Kidney (tissue), 14 donors: Measurements from ENCODE around the gene TBX10. TPM values are rescaled to one million over a fixed set of nuclear protein-coding genes. Genes with fewer than 3 reads are reported as not detected.
"Not testable (repeated sequence)": the region's sequence is repeated elsewhere in the genome, so short reads cannot be mapped to it uniquely, and the experiment has no call there.

ENCODE experiments used
- DNase-seq, 5 donors: peaks; one replicate each; pipeline ENCODE4 v3.0.0-alpha.2; 2013 to 2020
- FAIRE-seq: peaks from 2 replicates; lab custom pipeline; 2012; peaks lifted over from hg19 to GRCh38; lab: Jason Lieb, UNC
- H3K27ac ChIP-seq, 2 donors: one replicate each; pipeline ENCODE4 v1.7.0; 2013; ENCODE audit warnings: low read depth in 2 of 2, low read length in 2 of 2, inconsistent platforms in 1 of 2
- H3K27me3 ChIP-seq: one replicate; pipeline ENCODE4 v1.7.1; 2013; ENCODE audit warnings: low read length, inconsistent platforms; ENCODE audit not compliant: control insufficient read depth, insufficient read depth
- H3K36me3 ChIP-seq, 3 donors: one replicate each; pipeline versions ENCODE4 v1.7.0 to v1.7.1; 2013; ENCODE audit warnings: low read length in 3 of 3, control low read depth in 1 of 3, inconsistent platforms in 1 of 3; ENCODE audit not compliant: insufficient read depth in 3 of 3, control insufficient read depth in 2 of 3
- H3K4me1 ChIP-seq, 3 donors: one replicate each; pipeline versions ENCODE4 v1.7.0 to v1.7.1; 2013; ENCODE audit warnings: low read length in 3 of 3, inconsistent platforms in 1 of 3, low read depth in 1 of 3; ENCODE audit not compliant: control insufficient read depth in 2 of 3, insufficient read depth in 2 of 3
- H3K4me3 ChIP-seq, 3 donors: one replicate each; pipeline versions ENCODE4 v1.7.0 to v1.8.1; 2013; ENCODE audit warnings: low read length in 3 of 3, control low read depth in 1 of 3, inconsistent platforms in 1 of 3
- H3K9ac ChIP-seq, 3 donors: one replicate each; pipeline versions ENCODE4 v1.7.0 to v1.7.1; 2013; ENCODE audit warnings: low read length in 3 of 3, control low read depth in 1 of 3, inconsistent platforms in 1 of 3
- H3K9me3 ChIP-seq, 3 donors: one replicate each; pipeline versions ENCODE4 v1.7.0 to v1.7.1; 2013; ENCODE audit warnings: low read length in 3 of 3, control low read depth in 1 of 3, inconsistent platforms in 1 of 3; ENCODE audit not compliant: control insufficient read depth in 2 of 3, insufficient read depth in 1 of 3
- intact Hi-C: fragments of 100-400 bp; cut with DNase I; formaldehyde crosslinking; loops from one replicate; pipeline ENCODE4 v1.11.1; 2022
- polyA plus RNA-seq: library from polyadenylated mRNA; stranded (reverse); fragments of 350-450 nt; fragmentation: Illumina TruSeq; extraction: RNeasy Lipid Tissue Mini Kit (QIAGEN cat#74804); gene quantifications from one replicate; pipeline ENCODE4 v1.2.3, GENCODE V29; 2014; ENCODE audit warnings: low read depth, low replicate concordance; ENCODE audit not compliant: insufficient read depth
- total RNA-seq: library from RNA; stranded (reverse); fragmentation: NEBNext Ultra II Directional; extraction: Animal tissue kit (Norgen Biotek cat#: 25700); gene quantifications from one replicate; pipeline ENCODE4 v1.2.1, GENCODE V29; 2021
- TF ChIP-seq, protein P1 (sequence below): IDR thresholded peaks from 3 replicates; pipeline ENCODE4 v1.5.1; 2012; ENCODE audit warnings: mild to moderate bottlenecking, moderate library complexity, borderline replicate concordance; ENCODE audit not compliant: insufficient read depth; ENCODE audit errors: extremely low read depth
- donor health status: control.
- donor health status: control.
- donor health status: control.
- donor health status: control.
- donor health status: control.
- donor health status: DM: yes; HTN: yes; CAD: no.
- donor health status: Normal renal cell carcinoma (clear cell type).

The TBX10 gene
- total and polyA plus RNA-seq, 2 donors from 2014 or later = not detected

DNA sequence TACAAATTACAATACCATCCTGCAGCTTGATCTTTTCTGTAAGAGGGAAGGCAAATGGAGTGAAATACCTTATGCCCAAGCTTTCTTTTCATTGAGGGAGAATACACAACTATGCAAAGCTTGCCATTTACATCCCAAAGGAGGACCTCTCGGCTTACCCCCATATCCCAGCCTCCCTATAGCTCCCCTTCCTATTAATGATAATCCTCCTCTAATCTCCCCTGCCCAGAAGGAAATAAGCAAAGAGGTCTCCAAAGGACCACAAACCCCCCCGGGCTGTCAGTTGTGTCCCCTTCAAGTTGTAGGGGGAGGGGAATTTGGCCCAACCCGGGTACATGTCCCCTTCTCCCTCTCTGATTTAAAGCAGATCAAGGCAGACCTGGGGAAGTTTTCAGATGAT is 17.6 kb downstream of the TBX10 start:
- H3K27me3 ChIP-seq, H3K4me3 ChIP-seq, DNase-seq, H3K27ac ChIP-seq, FAIRE-seq, H3K36me3 ChIP-seq, H3K9me3 ChIP-seq, H3K9ac ChIP-seq, intact Hi-C loops, H3K4me1 ChIP-seq: not testable (repeated sequence)

DNA sequence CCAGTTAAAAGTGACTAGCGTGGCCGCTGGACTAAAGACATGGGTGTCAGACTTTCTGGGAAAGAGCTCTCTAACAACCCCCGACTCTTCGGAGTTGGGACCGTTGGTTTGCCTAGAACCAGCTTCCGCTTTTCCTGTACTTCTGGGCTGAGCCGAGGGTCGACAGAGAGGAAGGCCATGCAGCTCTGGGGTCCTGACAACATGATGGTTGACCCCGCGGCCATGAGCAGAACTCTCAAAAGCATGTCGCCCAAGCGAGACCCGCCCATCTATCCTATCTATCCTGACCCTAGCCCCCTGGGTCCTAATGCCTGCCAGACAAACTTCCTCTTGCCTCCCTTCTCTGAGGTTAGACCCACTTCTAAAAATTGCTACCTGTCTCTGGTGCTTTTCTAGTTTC is 18.9 kb downstream of the TBX10 start:
- H3K27ac ChIP-seq, H3K36me3 ChIP-seq, DNase-seq, H3K4me1 ChIP-seq, FAIRE-seq, intact Hi-C loops, H3K9me3 ChIP-seq, H3K27me3 ChIP-seq, H3K4me3 ChIP-seq, H3K9ac ChIP-seq: not testable (repeated sequence)

DNA sequence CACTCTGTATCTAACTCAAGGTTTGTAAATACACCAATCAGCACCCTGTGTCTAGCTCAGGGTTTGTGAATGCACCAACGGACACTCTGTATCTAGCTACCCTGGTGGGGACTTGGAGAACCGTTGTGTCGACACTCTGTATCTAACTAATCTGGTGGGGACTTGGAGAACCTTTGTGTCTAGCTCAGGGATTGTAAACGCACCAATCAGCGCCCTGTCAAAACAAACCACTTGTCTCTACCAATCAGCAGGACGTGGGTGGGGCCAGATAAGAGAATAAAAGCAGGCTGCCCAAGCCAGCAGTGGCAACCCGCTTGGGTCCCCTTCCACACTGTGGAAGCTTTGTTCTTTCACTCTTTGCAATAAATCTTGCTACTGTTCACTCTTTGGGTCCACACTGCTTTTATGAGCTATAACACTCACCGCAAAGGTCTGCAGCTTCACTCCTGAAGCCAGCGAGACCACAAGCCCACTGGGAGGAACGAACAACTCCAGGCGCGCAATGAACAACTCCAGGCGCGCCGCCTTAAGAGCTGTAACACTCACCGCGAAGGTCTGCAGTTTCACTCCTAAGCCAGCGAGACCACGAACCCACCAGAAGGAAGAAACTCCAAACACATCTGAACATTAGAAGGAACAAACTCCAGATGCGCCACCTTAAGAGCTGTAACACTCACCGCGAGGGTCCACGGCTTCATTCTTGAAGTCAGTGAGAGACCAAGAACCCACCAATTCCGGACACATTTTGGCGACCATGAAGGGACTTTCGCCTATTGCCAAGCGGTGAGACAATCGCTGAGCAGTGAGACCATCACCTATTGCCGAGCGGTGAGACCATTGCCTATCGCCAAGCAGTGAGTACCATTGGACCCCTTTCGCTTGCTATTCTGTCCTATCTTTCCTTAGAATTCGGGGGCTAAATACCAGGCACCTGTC is 19.6 kb downstream of the TBX10 start:
- not testable (repeated sequence) for H3K4me1 ChIP-seq, FAIRE-seq, DNase-seq

DNA sequence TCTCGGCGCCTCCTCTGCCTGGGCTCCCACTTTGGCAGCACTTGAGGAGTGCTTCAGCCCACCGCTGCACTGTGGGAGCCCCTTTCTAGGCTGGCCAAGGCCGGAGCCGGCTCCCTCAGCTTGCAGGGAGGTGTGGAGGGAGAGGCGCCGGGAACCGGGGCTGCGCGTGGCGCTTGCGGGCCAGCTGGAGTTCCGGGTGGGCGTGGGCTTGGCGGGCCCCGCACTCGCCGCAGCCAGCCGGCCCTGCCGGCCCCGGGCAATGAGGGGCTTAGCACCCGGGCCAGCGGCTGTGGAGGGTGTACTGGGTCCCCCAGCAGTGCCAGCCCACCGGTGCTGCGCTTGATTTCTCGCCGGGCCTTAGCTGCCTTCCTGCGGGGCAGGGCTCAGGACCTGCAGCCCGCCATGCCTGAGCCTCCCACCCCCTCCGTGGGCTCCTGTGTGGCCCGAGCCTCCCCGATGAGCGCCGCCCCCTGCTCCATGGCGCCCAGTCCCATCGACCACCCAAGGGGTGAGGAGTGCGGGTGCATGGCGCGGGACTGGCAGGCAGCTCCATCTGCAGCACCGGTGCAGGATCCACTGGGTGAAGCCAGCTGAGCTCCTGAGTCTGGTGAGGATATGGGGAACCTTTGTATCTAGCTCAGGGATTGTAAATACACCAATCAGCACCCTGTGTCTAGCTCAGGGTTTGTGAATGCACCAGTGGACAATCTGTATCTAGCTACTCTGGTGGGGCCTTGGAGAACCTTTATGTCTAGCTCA is 20.5 kb downstream of the TBX10 start:
- H3K27me3 ChIP-seq, H3K9me3 ChIP-seq, H3K4me3 ChIP-seq, H3K4me1 ChIP-seq, H3K27ac ChIP-seq, DNase-seq, intact Hi-C loops, H3K9ac ChIP-seq, H3K36me3 ChIP-seq, FAIRE-seq: not testable (repeated sequence)

More for the DNA sequence above, 19.6 kb downstream of the TBX10 start:
- intact Hi-C loops, H3K36me3 ChIP-seq, H3K27me3 ChIP-seq, H3K9ac ChIP-seq, H3K9me3 ChIP-seq, H3K27ac ChIP-seq, H3K4me3 ChIP-seq: not testable (repeated sequence)

DNA sequence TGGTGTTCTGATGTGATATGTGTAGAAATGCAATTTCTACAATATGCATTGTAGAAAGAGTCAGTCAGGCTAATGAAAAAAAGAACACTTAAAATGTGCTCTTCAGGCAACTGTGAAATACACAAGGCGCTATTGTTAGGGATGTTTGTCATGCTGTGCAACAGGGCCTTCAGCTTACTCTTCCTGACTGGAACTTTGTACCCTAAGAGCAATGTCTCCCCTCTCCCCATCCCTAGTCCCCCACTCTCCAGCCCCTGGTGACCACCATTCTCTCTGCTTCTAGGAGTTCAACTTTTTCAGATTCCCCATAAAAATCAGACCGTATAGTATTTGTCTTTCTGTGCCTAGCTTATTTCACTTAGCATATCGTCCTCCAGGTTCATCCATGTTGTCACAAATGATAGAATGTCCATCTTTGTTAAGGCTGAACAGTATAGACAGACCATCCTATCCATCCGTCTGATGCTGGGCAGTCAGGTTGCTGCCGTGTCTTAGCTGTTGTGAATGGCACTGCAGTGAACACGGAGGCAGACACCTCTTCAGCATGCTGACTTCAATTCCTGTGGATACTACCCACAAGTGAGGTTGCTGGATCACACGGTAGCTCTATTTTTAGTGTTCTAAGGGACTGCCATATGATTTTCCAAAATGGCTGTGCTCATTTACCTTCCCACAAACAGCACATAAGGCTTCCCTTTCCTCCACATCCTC is 22.2 kb downstream of the TBX10 start:
- Histone ChIP-seq H3K4me3 (no peak overlapping the region), H3K9me3 (no peaks in the 10 kb centered on the region), H3K9ac (no peak overlapping the region), H3K36me3 (no peaks in the 10 kb centered on the region), H3K27me3 (no peaks in the 10 kb centered on the region), H3K4me1 (peaks cover 0 to 16% (median 0%) of the 10 kb centered on the region in 3 donors), H3K27ac (no peak overlapping the region)
- intact Hi-C loops = no loop called here
- FAIRE-seq = no peak
- DNase-seq = no peak
- TF ChIP-seq, protein P1, sequence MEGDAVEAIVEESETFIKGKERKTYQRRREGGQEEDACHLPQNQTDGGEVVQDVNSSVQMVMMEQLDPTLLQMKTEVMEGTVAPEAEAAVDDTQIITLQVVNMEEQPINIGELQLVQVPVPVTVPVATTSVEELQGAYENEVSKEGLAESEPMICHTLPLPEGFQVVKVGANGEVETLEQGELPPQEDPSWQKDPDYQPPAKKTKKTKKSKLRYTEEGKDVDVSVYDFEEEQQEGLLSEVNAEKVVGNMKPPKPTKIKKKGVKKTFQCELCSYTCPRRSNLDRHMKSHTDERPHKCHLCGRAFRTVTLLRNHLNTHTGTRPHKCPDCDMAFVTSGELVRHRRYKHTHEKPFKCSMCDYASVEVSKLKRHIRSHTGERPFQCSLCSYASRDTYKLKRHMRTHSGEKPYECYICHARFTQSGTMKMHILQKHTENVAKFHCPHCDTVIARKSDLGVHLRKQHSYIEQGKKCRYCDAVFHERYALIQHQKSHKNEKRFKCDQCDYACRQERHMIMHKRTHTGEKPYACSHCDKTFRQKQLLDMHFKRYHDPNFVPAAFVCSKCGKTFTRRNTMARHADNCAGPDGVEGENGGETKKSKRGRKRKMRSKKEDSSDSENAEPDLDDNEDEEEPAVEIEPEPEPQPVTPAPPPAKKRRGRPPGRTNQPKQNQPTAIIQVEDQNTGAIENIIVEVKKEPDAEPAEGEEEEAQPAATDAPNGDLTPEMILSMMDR = no peak
